Type B pancreatic cell (in vitro differentiated cells): ENCODE data around the gene NUP50. TPM values are rescaled to one million over a fixed set of nuclear protein-coding genes. Genes with fewer than 3 reads are reported as not detected.

ENCODE experiments used
- DNase-seq: peaks from one replicate; pipeline ENCODE4 v3.0.0; 2021; ENCODE audit warnings: mixed read lengths; ENCODE audit not compliant: unreplicated experiment; ENCODE audit errors: extremely low spot score
- H3K27ac Mint-ChIP-seq: 2 replicates; pipeline ENCODE4 v1.8.0; 2021; ENCODE audit warnings: mild to moderate bottlenecking, mixed read lengths
- H3K27me3 Mint-ChIP-seq: 2 replicates; pipeline ENCODE4 v1.8.0; 2021; ENCODE audit warnings: mixed read lengths
- H3K36me3 Mint-ChIP-seq: 2 replicates; pipeline ENCODE4 v1.8.0; 2021; ENCODE audit warnings: mixed read lengths
- H3K4me1 Mint-ChIP-seq: one replicate; pipeline ENCODE4 v1.8.0; 2021; ENCODE audit warnings: mixed read lengths; ENCODE audit not compliant: unreplicated experiment
- H3K4me3 Mint-ChIP-seq: 2 replicates; pipeline ENCODE4 v1.8.0; 2021; ENCODE audit warnings: mild to moderate bottlenecking, mixed read lengths
- H3K9me3 Mint-ChIP-seq: 2 replicates; pipeline ENCODE4 v1.8.0; 2021; ENCODE audit warnings: mixed read lengths
- total RNA-seq: library from RNA; stranded (reverse); gene quantifications from 2 replicates; pipeline ENCODE4 v1.2.1, GENCODE V29; 2021; ENCODE audit warnings: low replicate concordance
- TF ChIP-seq, protein P1 (sequence below): fragments of 200-600 bp; sonication (generic); conservative IDR thresholded peaks from 2 replicates; pipeline ENCODE4 v1.5.0; 2021; ENCODE audit warnings: antibody characterized with exemption, mild to moderate bottlenecking

The NUP50 gene
- total RNA-seq, 1 donor from 2014 or later: 83.6 TPM

- Mint-ChIP-seq H3K36me3 (peaks cover 6% of the 10 kb centered on the region), H3K4me3 (no peak overlapping the region), H3K4me1 (peaks cover 36% of the 10 kb centered on the region), H3K9me3 (peaks cover 4% of the 10 kb centered on the region), H3K27me3 (peaks cover 16% of the 10 kb centered on the region), H3K27ac (no peak overlapping the region)
- TF ChIP-seq, protein P1, sequence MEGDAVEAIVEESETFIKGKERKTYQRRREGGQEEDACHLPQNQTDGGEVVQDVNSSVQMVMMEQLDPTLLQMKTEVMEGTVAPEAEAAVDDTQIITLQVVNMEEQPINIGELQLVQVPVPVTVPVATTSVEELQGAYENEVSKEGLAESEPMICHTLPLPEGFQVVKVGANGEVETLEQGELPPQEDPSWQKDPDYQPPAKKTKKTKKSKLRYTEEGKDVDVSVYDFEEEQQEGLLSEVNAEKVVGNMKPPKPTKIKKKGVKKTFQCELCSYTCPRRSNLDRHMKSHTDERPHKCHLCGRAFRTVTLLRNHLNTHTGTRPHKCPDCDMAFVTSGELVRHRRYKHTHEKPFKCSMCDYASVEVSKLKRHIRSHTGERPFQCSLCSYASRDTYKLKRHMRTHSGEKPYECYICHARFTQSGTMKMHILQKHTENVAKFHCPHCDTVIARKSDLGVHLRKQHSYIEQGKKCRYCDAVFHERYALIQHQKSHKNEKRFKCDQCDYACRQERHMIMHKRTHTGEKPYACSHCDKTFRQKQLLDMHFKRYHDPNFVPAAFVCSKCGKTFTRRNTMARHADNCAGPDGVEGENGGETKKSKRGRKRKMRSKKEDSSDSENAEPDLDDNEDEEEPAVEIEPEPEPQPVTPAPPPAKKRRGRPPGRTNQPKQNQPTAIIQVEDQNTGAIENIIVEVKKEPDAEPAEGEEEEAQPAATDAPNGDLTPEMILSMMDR: no peak
- no peak for DNase-seq
Observed at GRCh38 chr22:45127866-45128265, 35.9 kb upstream of the NUP50 start.

- Mint-ChIP-seq H3K27me3 (peaks cover 9% of the 10 kb centered on the region), H3K4me3 (no peak overlapping the region), H3K36me3 (peaks cover 19% of the 10 kb centered on the region), H3K4me1 (peaks cover 28% of the 10 kb centered on the region), H3K27ac (peak overlapping the region; percentile 94), H3K9me3 (peaks cover 4% of the 10 kb centered on the region)
- no peak for DNase-seq
- TF ChIP-seq, protein P1: no peak
Observed at GRCh38 chr22:45129703-45130524, 33.8 kb upstream of the NUP50 start.

- no peak for DNase-seq
- Mint-ChIP-seq H3K9me3 (peaks cover 4% of the 10 kb centered on the region), H3K4me3 (no peak overlapping the region), H3K27ac (peak overlapping the region; percentile 94), H3K4me1 (peaks cover 19% of the 10 kb centered on the region), H3K36me3 (peaks cover 20% of the 10 kb centered on the region), H3K27me3 (peaks cover 3% of the 10 kb centered on the region)
- TF ChIP-seq, protein P1: no peak
Observed at GRCh38 chr22:45130891-45131290, 32.8 kb upstream of the NUP50 start.

- no peak overlapping the region for H3K4me3 Mint-ChIP-seq
- no peaks in the 10 kb centered on the region for H3K27me3 Mint-ChIP-seq
- H3K4me1 Mint-ChIP-seq: peaks cover 19% of the 10 kb centered on the region
Observed at GRCh38 chr22:45131749-45132148, 32.0 kb upstream of the NUP50 start.

GRCh38 chr22:45134313-45134712 lies 29.4 kb upstream of the NUP50 start:
- H3K4me3 Mint-ChIP-seq: no peak overlapping the region
- TF ChIP-seq, protein P1: no peak
- no peaks in the 10 kb centered on the region for H3K27me3 Mint-ChIP-seq
- no peak overlapping the region for H3K27ac Mint-ChIP-seq
- peaks cover 19% of the 10 kb centered on the region for H3K4me1 Mint-ChIP-seq
- no peak for DNase-seq
- H3K36me3 Mint-ChIP-seq: peaks cover 20% of the 10 kb centered on the region
- H3K9me3 Mint-ChIP-seq: no peaks in the 10 kb centered on the region

More at GRCh38 chr22:45131749-45132148, 32.0 kb upstream of the NUP50 start:
- H3K9me3 Mint-ChIP-seq: peaks cover 4% of the 10 kb centered on the region
- TF ChIP-seq, protein P1: no peak
- no peak for DNase-seq
- peaks cover 20% of the 10 kb centered on the region for H3K36me3 Mint-ChIP-seq
- H3K27ac Mint-ChIP-seq: peak overlapping the region; percentile 77
